ACHN (cell line): Measurements from ENCODE around the gene CAPN5.

Experiments
- DNase-seq: peaks from one replicate; pipeline ENCODE4 v3.0.0-alpha.2; 2015
- in situ Hi-C: cut with HindIII; loops from 2 replicates; pipeline ENCODE4 v1.10.0; 2017; ENCODE audit warnings: low sequenced_read_pairs, low pct_ligation_motif_present, low pct_unique_long_range_greater_than_20kb

The CAPN5 gene

GRCh38 chr11:77167791-77168190, 101.0 kb downstream of the CAPN5 start:
- in situ Hi-C loops = no loop called here
- no peak for DNase-seq

DNA sequence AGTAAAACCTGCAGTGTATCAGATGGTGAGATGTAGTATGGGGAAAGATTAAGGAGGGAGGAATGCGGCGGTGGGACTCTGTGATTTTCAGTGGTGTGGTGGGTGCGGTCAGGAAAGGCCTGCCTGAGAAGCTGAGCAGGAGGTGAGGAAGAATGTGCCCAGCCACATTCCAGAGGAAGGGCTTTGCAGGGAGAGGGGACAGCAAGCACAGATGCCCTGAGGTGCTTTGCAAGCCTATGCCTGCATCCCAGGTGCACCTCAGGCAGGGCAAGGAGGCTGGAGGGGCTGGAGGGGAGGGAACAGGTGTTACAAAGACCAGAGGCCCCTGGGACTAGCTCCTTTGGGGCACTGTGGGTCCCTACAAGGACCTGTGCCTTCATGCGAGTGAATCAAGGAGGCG, 103.3 kb downstream of the CAPN5 start:
- no peak for DNase-seq
- in situ Hi-C loops = no loop called here

DNA sequence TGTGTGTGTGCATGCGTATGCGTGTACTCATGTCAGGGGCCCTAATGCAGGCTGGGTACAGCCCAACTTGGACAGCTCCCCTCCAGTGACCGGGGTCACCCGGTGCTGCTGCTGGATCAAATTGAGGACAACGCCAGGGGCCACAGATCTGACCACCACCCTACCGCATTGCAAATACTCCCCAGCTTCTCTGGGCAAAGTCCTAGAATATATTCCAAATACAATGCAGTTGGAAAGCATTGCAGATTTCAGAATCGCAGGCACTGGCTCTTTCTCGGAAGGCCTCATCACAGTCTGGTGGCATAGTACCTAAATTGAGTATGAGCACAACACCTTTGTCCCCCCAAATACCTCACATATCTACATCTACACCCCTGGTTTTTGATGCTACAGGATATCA, 104.5 kb downstream of the CAPN5 start:
- DNase-seq = no peak
- in situ Hi-C loops = no loop called here

GRCh38 chr11:77171885-77172665, 105.3 kb downstream of the CAPN5 start:
- in situ Hi-C loops = no loop called here
- DNase-seq = no peak

GRCh38 chr11:77172666-77172982, 105.9 kb downstream of the CAPN5 start:
- in situ Hi-C loops = no loop called here
- no peak for DNase-seq

DNA sequence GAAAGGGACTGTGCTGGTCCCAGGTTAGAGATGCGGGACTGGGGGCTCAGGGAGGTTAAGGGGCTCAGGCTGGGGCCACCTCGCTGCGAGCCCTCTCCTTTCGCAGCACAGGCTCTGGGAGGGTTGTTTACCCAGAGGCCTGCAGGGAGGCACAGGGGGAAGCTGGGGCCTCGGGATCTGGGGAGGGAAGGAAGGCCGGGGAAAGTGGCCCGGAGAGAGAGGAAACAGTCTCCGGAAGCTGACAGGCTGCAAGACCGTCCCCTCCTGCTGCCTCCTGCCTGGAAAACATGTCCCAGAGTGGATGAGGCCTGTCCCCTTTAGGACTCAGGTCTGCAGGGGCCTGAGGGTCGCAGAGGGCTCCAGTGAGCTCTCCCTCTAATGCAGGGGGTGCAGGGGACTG, 106.7 kb downstream of the CAPN5 start:
- in situ Hi-C loops = no loop called here
- DNase-seq = no peak

GRCh38 chr11:77174559-77174958, 107.8 kb downstream of the CAPN5 start:
- no peak for DNase-seq
- in situ Hi-C loops = no loop called here

DNA sequence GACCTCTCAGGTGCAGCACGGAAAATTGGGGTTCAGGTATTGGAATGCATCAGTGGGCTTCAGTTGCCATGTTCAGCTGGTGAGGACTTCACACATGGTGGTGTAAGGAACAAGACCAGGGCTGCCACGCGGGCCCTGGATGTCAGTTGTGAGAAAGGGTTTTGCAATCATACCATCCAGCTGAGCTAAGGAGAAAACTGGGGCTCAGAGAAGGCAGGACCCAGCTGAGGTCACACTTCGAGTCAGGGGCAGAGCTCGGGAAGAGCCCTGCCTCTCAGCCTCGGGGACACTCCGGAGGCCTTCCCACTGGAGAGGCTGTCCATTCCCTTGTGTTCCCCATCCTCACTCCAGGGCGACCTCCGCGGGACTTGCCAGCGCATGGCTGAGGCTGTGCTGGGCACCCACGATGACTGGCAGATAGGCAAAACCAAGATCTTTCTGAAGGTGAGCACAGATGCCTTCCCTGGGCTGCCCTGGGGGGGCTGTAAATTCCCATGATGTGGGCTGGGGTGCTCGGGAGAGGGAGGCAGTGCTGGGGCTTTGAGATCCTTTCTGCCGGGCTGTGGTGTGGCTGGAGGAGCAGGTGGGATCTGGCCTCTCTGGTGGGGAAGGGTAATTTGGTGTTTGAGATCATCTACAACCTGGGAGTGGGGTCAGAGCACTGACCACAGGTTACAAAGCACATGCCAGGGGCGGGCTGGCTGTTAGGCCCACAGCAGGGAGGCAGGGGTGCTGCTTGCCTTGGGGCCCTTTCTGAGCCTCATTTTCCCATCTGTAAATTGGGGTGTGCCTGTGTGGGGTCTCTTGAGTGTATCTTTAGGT, 108.5 kb downstream of the CAPN5 start:
- DNase-seq = no peak

More for the DNA sequence above, 108.5 kb downstream of the CAPN5 start:
- in situ Hi-C loops = no loop called here
